ENCODE measurements around the gene FPGS.

DNA sequence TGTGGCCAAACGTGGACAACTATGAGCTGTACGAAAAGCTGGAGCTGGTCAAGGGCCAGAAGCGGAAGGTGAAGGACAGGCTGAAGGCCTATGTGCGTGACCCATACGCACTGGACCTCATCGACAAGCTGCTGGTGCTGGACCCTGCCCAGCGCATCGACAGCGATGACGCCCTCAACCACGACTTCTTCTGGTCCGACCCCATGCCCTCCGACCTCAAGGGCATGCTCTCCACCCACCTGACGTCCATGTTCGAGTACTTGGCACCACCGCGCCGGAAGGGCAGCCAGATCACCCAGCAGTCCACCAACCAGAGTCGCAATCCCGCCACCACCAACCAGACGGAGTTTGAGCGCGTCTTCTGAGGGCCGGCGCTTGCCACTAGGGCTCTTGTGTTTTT is 13.5 kb upstream of the FPGS start:
- TF ChIP-seq, protein P1, sequence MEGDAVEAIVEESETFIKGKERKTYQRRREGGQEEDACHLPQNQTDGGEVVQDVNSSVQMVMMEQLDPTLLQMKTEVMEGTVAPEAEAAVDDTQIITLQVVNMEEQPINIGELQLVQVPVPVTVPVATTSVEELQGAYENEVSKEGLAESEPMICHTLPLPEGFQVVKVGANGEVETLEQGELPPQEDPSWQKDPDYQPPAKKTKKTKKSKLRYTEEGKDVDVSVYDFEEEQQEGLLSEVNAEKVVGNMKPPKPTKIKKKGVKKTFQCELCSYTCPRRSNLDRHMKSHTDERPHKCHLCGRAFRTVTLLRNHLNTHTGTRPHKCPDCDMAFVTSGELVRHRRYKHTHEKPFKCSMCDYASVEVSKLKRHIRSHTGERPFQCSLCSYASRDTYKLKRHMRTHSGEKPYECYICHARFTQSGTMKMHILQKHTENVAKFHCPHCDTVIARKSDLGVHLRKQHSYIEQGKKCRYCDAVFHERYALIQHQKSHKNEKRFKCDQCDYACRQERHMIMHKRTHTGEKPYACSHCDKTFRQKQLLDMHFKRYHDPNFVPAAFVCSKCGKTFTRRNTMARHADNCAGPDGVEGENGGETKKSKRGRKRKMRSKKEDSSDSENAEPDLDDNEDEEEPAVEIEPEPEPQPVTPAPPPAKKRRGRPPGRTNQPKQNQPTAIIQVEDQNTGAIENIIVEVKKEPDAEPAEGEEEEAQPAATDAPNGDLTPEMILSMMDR (IDR thresholded peaks at IDR 0.05; ENCODE audit: low read depth, low read length, missing input control) = no peak
- TF ChIP-seq YY1 (IDR thresholded peaks at IDR 0.05) (peak; percentile 20), SP1 (IDR thresholded peaks at IDR 0.05) (peak; percentile 68), FOXA1 (IDR thresholded peaks at IDR 0.05) (no peak), TAF1 (conservative IDR thresholded peaks at IDR 0.05) (no peak), JUND (IDR thresholded peaks at IDR 0.05) (peak in 1 of 2 donors; percentile 1), RXRA (IDR thresholded peaks at IDR 0.05) (peak; percentile 89 to 91), EGR1 (IDR thresholded peaks at IDR 0.05; ENCODE audit: low read depth in 2 of 2) (peak in 1 of 2 donors; percentile 45), GABPA (IDR thresholded peaks at IDR 0.05 in 1 of 2, conservative IDR thresholded peaks at IDR 0.05 in 1 of 2) (no peak)
- TF ChIP-seq, protein P2, sequence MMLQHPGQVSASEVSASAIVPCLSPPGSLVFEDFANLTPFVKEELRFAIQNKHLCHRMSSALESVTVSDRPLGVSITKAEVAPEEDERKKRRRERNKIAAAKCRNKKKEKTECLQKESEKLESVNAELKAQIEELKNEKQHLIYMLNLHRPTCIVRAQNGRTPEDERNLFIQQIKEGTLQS (IDR thresholded peaks at IDR 0.05) = no peak
- TF ChIP-seq, protein P3, sequence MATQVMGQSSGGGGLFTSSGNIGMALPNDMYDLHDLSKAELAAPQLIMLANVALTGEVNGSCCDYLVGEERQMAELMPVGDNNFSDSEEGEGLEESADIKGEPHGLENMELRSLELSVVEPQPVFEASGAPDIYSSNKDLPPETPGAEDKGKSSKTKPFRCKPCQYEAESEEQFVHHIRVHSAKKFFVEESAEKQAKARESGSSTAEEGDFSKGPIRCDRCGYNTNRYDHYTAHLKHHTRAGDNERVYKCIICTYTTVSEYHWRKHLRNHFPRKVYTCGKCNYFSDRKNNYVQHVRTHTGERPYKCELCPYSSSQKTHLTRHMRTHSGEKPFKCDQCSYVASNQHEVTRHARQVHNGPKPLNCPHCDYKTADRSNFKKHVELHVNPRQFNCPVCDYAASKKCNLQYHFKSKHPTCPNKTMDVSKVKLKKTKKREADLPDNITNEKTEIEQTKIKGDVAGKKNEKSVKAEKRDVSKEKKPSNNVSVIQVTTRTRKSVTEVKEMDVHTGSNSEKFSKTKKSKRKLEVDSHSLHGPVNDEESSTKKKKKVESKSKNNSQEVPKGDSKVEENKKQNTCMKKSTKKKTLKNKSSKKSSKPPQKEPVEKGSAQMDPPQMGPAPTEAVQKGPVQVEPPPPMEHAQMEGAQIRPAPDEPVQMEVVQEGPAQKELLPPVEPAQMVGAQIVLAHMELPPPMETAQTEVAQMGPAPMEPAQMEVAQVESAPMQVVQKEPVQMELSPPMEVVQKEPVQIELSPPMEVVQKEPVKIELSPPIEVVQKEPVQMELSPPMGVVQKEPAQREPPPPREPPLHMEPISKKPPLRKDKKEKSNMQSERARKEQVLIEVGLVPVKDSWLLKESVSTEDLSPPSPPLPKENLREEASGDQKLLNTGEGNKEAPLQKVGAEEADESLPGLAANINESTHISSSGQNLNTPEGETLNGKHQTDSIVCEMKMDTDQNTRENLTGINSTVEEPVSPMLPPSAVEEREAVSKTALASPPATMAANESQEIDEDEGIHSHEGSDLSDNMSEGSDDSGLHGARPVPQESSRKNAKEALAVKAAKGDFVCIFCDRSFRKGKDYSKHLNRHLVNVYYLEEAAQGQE (IDR thresholded peaks at IDR 0.05) = peak; percentile 60
- TF ChIP-seq, protein P4, sequence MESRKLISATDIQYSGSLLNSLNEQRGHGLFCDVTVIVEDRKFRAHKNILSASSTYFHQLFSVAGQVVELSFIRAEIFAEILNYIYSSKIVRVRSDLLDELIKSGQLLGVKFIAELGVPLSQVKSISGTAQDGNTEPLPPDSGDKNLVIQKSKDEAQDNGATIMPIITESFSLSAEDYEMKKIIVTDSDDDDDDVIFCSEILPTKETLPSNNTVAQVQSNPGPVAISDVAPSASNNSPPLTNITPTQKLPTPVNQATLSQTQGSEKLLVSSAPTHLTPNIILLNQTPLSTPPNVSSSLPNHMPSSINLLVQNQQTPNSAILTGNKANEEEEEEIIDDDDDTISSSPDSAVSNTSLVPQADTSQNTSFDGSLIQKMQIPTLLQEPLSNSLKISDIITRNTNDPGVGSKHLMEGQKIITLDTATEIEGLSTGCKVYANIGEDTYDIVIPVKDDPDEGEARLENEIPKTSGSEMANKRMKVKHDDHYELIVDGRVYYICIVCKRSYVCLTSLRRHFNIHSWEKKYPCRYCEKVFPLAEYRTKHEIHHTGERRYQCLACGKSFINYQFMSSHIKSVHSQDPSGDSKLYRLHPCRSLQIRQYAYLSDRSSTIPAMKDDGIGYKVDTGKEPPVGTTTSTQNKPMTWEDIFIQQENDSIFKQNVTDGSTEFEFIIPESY (IDR thresholded peaks at IDR 0.05) = no peak

All from liver (tissue), 3 donors.